GM12872 (cell line): ENCODE data around the gene CFD.

Experiments
- CTCF ChIP-seq: IDR thresholded peaks from 3 replicates; pipeline ENCODE4 v1.5.1; 2011; ENCODE audit warnings: low read depth, mild to moderate bottlenecking, low read length, moderate library complexity; ENCODE audit not compliant: insufficient read depth

Gene CFD

GRCh38 chr19:844546-844971 is 14.9 kb upstream of the CFD start:
- no peak for TF ChIP-seq CTCF

DNA sequence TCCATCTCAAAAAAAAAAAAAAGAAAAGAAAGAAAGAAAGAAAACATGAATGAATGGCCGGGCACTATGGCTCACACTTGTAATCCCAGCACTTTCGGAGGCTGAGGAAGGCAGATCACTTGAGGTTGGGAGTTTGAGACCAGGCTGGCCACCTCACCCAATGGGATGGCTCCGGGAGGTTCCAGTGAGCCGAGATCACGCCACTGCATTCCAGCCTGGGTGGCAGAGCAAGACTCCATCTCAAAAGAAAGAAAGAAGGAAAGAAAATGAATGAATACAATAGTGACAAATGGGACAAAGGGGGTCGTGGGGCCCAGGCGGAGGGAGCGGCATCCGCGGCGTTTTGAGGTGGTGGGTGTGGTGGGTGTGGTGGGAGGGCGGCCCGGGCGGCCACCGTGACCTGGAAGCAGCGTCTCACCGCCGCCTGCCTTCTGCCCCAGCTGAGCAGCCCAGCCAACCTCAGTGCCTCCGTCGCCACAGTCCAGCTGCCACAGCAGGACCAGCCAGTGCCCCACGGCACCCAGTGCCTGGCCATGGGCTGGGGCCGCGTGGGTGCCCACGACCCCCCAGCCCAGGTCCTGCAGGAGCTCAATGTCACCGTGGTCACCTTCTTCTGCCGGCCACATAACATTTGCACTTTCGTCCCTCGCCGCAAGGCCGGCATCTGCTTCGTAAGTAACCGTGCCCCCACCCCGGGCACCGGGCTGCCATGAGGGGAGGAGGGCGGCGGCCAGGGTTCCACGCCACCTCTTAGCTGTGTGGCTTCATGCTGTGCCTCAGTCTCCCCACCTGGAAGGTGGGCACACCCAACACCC is 13.6 kb upstream of the CFD start:
- TF ChIP-seq CTCF: no peak

GRCh38 chr19:848386-848921 is 11.0 kb upstream of the CFD start:
- TF ChIP-seq CTCF: no peak

DNA sequence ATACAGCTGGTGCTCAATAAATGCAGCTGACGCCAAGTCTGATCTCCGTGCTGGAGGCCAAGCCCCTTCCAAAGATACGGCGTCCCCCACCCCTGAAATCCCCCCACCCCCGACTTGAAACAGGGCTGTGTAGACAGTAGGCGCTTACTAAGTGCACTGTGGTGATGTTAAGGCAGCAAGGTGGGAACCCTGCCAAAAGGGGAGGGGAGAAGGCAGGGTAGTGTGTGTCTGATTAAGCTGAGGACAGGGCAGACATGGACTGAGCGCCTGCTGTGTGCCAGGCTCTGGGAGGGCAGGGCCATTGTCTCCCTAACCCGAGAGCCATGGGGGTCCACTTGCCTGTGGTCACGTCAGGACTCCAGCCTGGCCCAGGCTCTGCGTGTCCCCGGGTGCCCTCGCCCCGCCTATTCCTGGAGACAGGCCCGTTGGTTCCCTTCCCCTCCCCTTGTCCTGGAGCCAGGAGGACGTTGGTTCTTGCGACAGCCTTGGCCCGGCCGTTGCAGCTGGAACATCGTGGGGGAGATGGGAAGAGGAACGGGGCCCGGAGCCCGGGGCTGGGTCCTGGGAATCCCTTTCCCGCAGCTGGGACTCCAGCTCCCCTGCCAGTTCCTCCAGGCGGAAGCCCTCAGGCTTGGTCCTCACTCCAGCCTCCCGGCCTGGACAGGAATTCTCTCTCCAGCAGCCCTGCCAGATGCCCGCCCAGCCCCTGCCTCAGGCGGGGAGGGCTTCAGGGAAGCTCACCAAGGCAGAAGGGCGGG is 9.1 kb upstream of the CFD start:
- TF ChIP-seq CTCF: no peak

DNA sequence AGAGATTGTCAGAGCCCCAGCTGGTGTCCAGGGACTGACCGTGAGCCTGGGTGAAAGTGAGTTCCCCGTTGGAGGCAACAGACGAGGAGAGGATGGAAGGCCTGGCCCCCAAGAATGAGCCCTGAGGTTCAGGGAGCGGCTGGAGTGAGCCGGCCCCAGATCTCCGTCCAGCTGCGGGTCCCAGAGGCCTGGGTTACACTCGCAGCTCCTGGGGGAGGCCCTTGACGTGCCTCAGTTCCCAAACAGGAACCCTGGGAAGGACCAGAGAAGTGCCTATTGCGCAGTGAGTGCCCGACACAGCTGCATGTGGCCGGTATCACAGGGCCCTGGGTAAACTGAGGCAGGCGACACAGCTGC is 8.5 kb upstream of the CFD start:
- TF ChIP-seq CTCF: no peak

DNA sequence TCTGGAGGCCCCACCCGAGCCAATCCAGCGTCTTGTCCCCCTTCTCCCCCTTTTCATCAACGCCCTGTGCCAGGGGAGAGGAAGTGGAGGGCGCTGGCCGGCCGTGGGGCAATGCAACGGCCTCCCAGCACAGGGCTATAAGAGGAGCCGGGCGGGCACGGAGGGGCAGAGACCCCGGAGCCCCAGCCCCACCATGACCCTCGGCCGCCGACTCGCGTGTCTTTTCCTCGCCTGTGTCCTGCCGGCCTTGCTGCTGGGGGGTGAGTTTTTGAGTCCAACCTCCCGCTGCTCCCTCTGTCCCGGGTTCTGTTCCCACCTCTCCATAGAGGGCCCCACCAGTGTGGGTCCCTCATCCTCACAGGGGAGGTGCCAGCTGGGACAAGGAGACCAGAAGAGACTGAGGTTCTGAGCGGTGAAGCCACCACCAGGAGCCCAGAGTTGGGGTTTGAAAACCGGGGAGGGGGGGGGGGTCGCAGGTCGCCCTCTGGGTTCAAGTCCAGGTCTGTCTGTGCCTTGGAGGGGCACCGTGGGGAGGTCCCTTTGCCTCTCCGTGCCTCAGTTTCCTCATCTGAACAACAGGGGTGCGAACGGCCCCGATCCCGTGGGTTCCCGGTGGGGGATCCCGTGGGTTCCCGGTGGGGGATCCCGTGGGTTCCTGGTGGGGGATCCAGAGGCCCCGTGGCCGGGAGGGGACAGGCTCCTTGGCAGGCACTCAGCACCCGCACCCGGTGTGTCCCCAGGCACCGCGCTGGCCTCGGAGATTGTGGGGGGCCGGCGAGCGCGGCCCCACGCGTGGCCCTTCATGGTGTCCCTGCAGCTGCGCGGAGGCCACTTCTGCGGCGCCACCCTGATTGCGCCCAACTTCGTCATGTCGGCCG is 7.1 kb upstream of the CFD start, which contains the start of gene ELANE:
Gene ELANE (plus strand): TSS at position 168 of the 878 bp plus-strand sequence. CDS start 26 bp downstream, at position 194.
- TF ChIP-seq CTCF: no peak
